ENCODE data around the gene PQBP1.
"Not testable (repeated sequence)": the region's sequence is repeated elsewhere in the genome, so short reads cannot be mapped to it uniquely, and the experiment has no call there.

PQBP1 gene

GRCh38 chrX:48897625-48898306 lies at the start of gene PQBP1, which contains the start of gene TIMM17B:
TSS of gene PQBP1 (plus strand) at chrX:48897930. CDS start at chrX:48898510, 580 bp downstream.
TSS of gene TIMM17B (minus strand) at chrX:48897768. CDS start at chrX:48897749, 19 bp downstream.
- DNase-seq, result peak; percentile 85 to 89

GRCh38 chrX:48848847-48849246 lies 48.9 kb upstream of the PQBP1 start:
- DNase-seq, result no peak

GRCh38 chrX:48852857-48853256 lies 44.9 kb upstream of the PQBP1 start:
- DNase-seq, result no peak

GRCh38 chrX:48853494-48853893 lies 44.2 kb upstream of the PQBP1 start:
- not testable (repeated sequence) for DNase-seq

GRCh38 chrX:48854121-48854804 lies 43.5 kb upstream of the PQBP1 start:
- DNase-seq, result not testable (repeated sequence)

GRCh38 chrX:48854898-48855297 lies 42.8 kb upstream of the PQBP1 start:
- DNase-seq, result no peak

- DNase-seq, result no peak
These were observed 33.5 kb upstream of the PQBP1 start for GRCh38 chrX:48864210-48864609.

- not testable (repeated sequence) for DNase-seq
These were observed 25.7 kb upstream of the PQBP1 start for GRCh38 chrX:48872017-48872416.

- DNase-seq, result not testable (repeated sequence)
These were observed 20.8 kb upstream of the PQBP1 start for GRCh38 chrX:48876944-48877343.

GRCh38 chrX:48883729-48884128 lies 14.0 kb upstream of the PQBP1 start:
- DNase-seq, result no peak

GRCh38 chrX:48886586-48886985 lies 11.1 kb upstream of the PQBP1 start:
- not testable (repeated sequence) for DNase-seq

- no peak for DNase-seq
These were observed 7.3 kb upstream of the PQBP1 start for GRCh38 chrX:48890296-48890925.

GRCh38 chrX:48890934-48891401 lies 6.8 kb upstream of the PQBP1 start:
- no peak for DNase-seq

- peak; percentile 67 to 82 for DNase-seq
These were observed 6.1 kb upstream of the PQBP1 start for GRCh38 chrX:48891402-48892288.

GRCh38 chrX:48892896-48893295 lies 4.8 kb upstream of the PQBP1 start:
- DNase-seq, result no peak

- no peak for DNase-seq
These were observed 4.0 kb upstream of the PQBP1 start for GRCh38 chrX:48893556-48894348.

- DNase-seq, result no peak
These were observed 2.8 kb upstream of the PQBP1 start for GRCh38 chrX:48894891-48895290.

GRCh38 chrX:48896611-48897011 lies 1.1 kb upstream of the PQBP1 start:
- no peak for DNase-seq

- peak; percentile 67 to 71 for DNase-seq
These were observed 539 bp upstream of the PQBP1 start for GRCh38 chrX:48897157-48897624.

GRCh38 chrX:48899078-48899410 lies 1.3 kb downstream of the PQBP1 start:
- DNase-seq, result no peak

- no peak for DNase-seq
These were observed 3.3 kb downstream of the PQBP1 start for GRCh38 chrX:48901069-48901468.

GRCh38 chrX:48902135-48902534 lies 4.4 kb downstream of the PQBP1 start:
- DNase-seq, result no peak

Measured in SHP77 (cell line).